HG03280 (cell line): Measurements from ENCODE around the gene GSK3A.

Experiments used
- ATAC-seq: cut with Tn5 transposase; IDR thresholded peaks from one replicate; pipeline ENCODE4 v1.9.1; 2021; ENCODE audit warnings: mild to moderate bottlenecking, moderate library complexity; ENCODE audit not compliant: unreplicated experiment

GSK3A gene

DNA sequence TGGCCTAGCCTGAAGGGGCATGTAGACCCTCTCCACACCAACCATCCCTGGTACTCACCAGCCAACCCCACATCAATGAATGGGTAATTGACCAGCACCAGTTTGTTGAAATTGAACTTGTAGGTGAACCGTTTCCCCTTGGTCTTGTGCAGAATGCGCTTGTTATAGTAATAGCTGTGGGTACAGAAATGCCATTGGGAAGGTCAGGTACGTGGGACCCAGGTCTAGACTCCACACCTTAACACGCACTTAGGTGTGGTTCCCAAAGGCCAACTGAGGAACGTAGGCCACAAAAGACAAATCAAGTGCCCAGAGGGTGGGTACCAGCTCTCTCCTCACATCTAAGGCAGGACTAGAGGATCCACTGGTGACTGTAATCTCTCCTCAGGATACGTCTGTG is 7.4 kb upstream of the GSK3A start:
- ATAC-seq = no peak

DNA sequence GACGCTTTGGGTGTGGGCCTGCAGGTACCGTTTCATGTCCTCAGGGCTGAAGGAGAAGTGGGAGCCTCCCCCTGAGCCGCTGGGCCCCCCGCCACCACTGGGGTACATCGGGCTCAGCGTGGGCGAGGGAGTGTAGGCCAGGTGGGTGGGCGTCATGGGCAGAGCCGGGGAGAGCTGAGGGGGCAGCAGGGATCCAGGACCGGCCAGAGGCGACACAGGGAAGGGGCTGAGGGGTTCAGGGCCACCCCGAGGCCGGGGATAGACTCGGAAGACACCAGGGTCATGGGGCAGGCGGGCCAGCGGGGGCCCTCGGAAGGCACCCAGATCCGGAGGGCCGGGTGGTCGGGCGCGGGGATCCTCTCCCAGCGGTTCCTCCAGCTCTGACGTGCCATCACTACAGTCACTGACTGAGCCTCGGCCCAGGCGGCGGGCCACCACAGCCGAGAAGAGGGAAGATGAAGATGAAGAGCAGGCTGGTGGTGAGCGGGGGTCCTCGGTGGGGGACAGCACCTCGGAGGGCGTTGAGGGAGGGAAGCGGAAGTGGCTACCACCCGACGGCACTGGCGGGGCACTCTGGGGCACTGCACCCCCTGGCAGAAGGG is 6.8 kb upstream of the GSK3A start:
- ATAC-seq = no peak

GRCh38 chr19:42248270-42249148 is 6.1 kb upstream of the GSK3A start:
- ATAC-seq = no peak

- no peak for ATAC-seq
Observed at GRCh38 chr19:42247640-42248199, 5.3 kb upstream of the GSK3A start.

- no peak for ATAC-seq
Observed at GRCh38 chr19:42246922-42247639, 4.7 kb upstream of the GSK3A start.

DNA sequence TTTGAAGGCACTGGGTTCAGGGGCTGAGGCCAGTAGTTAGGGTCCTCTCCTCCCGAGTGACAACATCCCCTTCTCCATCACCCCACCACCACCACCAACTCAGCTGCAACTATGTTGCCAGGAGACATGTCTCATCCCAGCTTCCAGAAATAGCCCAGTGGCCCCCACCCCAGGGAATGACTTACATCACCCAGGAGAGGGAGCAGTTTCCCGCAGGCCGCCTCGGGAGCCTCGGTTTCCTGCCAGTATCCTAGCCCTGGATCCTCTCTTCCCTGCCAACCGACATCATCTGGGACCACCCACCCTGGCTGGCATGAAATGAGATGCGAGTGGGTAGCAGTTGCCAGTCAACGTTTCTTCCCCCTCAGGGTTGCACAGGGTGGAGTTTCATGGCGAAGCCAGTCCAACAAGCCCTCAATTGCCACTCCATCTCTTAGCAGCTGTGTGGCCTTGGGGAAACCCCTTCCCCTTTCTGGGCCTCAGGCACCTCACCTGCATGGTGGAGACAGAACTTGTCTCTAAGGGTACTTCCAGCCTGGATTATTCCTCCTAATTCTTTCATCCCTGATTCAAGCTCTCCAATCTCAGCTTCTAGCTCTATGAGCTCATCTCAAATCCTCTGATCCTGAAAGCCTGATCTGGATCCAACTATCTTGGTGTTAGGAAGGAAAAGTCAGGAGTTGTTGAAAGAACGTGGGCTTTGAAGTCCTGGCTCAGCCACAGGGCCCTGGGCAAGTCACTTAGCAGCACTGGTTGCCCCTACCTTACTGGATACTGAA is 3.9 kb upstream of the GSK3A start:
- no peak for ATAC-seq

DNA sequence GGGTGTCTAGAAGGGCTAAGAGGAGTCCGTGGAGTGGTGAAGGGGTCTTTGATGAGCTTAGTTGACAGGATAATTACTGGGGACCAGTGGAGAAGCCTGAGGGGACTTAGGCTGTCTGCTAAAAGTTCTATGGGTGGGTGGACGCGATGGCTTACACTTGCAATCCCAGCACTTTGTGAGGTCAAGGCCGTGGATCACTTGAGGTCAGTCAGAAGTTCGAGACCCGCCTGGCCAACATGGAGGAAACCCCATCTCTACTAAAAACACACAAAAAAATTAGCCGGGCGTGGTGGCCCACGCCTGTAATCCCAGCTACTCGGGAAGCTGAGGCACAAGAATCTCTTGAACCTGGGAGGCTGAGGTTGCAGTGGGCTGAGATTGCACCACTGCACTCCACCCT is 2.8 kb upstream of the GSK3A start:
- ATAC-seq = no peak

GRCh38 chr19:42244347-42245220 is 2.2 kb upstream of the GSK3A start:
- peak; percentile 39 for ATAC-seq

DNA sequence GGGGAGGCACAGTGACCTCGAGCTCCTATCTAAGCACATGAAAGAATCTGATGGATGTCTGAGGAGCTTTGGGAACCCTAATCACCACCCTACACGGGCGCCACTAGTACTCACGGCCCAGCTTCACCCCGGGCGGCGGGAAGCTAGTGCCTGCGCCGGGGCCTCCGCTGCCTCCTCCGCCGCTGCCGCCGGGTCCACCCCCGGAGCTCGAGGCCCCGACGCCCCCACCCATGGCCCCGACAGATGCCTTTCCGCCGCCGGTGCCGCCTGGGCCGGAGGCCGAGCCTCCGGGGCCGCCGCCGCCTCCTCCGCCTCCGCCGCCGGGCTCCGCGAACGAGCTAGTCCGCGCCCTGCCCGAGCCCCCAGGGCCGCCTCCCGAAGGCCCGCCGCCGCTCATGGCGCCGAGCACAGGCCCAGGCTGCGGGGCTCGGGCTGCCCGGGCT is 312 bp downstream of the GSK3A start:
- ATAC-seq = peak; percentile 0

DNA sequence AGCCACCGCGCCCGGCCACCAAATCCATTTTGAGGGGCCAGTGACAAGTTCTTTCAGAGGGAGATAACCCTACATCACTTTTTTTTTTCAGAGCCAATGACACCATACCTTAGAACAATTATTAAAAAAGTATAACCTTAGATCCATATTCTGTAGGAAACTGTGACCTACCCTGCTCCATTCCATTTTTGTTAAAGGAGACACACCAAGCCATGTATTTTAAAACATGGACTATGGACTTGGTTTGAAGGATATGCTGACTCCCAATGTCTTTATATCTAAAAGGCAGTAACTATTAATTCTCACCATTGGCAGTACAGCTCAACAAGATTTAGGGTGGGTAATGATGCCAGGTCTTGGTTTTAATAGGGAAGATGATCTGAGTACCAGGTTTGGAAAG is 1.1 kb downstream of the GSK3A start:
- ATAC-seq = no peak

GRCh38 chr19:42239544-42240220 is 2.7 kb downstream of the GSK3A start:
- ATAC-seq = no peak

GRCh38 chr19:42235181-42235580 is 7.2 kb downstream of the GSK3A start:
- ATAC-seq = no peak

DNA sequence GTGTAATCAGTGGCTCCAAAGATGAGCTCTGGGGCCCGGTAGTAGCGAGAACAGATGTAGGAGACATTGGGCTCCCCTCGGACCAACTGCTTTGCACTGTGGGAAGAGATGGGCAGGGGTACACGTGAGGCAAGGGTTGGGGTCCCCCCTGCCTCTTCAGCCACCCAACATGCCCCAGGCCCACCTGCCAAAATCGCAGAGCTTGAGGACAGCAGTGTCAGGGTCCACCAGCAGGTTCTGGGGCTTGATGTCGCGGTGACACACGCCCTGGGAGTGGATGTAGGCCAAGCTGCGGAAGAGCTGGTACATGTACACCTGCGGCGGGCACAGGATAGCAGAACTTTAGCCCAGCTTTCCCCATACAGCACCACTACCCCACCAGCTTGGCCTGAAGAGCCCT is 8.0 kb downstream of the GSK3A start:
- no peak for ATAC-seq

DNA sequence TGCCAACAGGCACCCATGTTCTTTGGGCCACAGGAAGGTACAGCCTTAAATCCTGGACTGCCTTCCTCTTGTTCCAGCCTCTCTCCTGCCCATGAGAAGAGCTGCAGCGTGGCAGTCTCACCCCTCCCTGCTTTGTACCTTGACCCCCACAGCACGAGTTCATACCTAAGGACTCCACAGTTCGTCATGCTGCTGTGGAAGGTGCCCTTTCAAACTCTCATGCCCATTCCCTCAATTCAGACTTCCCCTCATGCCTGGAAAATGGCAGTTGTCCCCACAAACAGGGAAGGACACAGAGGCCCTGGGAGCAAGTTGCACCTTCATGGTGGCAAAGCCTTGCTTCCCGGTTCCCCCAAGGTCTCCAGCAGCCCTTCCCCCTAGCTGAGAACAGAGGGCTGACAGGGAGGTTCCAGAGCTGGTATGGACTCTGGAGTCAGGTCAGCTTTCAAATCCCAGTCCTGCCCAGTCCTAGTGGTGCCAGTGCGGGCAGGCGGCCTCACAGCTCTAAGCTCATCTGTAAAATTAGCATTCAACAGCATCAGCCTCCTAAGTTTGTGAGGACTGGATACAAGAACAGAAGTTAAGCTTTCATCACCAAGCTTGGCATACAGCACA is 8.6 kb downstream of the GSK3A start:
- ATAC-seq = no peak

DNA sequence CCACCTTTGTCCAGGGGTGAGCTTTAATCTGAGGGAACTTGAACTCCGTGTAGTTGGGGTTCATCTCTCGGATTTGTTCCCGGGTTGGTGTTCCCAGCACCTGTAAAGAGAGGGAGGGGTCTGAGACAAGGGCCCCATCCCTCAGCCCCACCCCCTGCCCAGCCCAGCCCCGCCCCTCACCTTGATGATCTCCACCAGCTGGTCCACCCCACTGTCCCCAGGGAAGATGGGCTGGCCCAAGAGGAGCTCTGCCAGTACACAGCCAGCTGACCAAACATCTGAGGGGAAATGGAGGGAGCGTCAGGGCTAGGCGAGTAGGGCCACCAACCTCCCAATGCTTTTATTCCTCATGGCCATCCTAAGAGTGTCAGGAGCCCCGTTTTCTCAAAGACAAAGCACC is 9.3 kb downstream of the GSK3A start:
- ATAC-seq = no peak

GRCh38 chr19:42232435-42232834 is 10.0 kb downstream of the GSK3A start:
- ATAC-seq = no peak

DNA sequence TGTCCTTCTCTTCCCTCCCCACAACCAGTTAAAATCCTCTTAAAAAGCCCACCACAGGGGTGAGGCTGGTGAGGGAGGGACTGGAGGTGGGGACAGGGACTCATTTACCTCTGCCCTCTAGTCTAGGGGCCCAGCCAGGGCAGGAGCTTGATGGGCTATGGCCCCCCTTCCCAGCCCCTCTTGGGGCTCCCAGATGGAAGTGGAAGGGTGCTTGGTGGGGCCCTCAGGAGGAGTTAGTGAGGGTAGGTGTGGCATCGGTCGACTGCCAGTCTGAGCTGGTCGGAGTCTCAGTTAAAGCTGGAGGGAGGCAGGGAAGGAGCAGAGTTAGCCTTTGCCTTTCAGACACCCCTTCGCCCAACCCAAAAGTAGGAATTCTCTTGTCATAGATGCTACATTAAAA is 11.8 kb downstream of the GSK3A start:
- no peak for ATAC-seq

DNA sequence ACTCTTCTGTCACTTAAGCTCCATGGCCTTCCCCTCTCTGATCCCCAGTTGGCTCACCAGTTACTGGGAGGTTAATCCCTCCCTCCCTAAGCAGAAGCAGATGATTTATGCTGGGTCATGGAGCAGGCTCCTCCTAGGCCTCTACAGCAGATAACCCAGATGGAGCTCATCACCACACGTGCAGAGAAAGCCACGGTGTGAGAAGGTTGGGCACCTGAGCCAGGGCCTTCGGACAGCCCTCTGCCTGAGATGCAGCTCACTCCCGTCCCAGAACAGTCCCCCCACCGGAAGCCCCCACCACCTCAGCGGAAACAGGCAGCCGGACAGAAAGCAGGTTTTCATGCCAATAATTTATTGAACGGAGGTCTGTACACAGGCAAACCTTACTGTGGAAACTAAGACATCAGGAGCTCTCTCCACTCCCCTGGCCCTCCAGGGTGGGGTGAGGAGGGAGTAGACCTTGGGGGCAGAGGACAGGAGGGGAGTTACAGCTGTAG is 12.5 kb downstream of the GSK3A start:
- no peak for ATAC-seq
